OCI-LY1 (cell line): ENCODE data around the gene CLOCK.

Source experiments
- H2AFZ ChIP-seq: fragments of 200-600 bp; sonication (generic), shearing (Covaris generic); 2 replicates; pipeline ENCODE4 v1.6.0; 2014; ENCODE audit warnings: antibody characterized with exemption, mild to moderate bottlenecking, low read length
- H3F3A ChIP-seq: fragments of 200-600 bp; sonication (generic), shearing (Covaris generic); 2 replicates; pipeline ENCODE4 v1.6.0; 2014; ENCODE audit warnings: mild to moderate bottlenecking, antibody characterized with exemption, low read length, moderate library complexity; ENCODE audit not compliant: insufficient read depth
- H3K27ac ChIP-seq: fragments of 200-600 bp; sonication (generic); 2 replicates; pipeline ENCODE4 v1.5.1; 2014; ENCODE audit warnings: low read length, mixed run types, mild to moderate bottlenecking, low read depth; ENCODE audit not compliant: poor library complexity, severe bottlenecking
- H3K27me3 ChIP-seq: fragments of 200-600 bp; sonication (generic); 2 replicates; pipeline ENCODE4 v1.6.0; 2014; ENCODE audit warnings: antibody characterized with exemption, mild to moderate bottlenecking, low read length, moderate library complexity; ENCODE audit not compliant: insufficient read depth
- H3K36me3 ChIP-seq: fragments of 200-600 bp; sonication (generic); 2 replicates; pipeline ENCODE4 v1.6.1; 2014; ENCODE audit warnings: mild to moderate bottlenecking, antibody characterized with exemption, low read length, moderate library complexity, mixed read lengths; ENCODE audit not compliant: insufficient read depth
- H3K4me1 ChIP-seq: fragments of 200-600 bp; sonication (generic); 2 replicates; pipeline ENCODE4 v1.5.1; 2014; ENCODE audit warnings: mild to moderate bottlenecking, low read length, moderate library complexity; ENCODE audit not compliant: insufficient read depth, severe bottlenecking
- H3K4me2 ChIP-seq: fragments of 200-600 bp; sonication (generic), shearing (Covaris generic); 2 replicates; pipeline ENCODE4 v1.6.1; 2014; ENCODE audit warnings: low read length
- H3K4me3 ChIP-seq: fragments of 200-600 bp; sonication (generic); 2 replicates; pipeline ENCODE4 v1.5.1; 2014; ENCODE audit warnings: low read length, low read depth, mild to moderate bottlenecking, mixed read lengths; ENCODE audit not compliant: poor library complexity, severe bottlenecking
- H3K79me2 ChIP-seq: fragments of 200-600 bp; shearing (Covaris generic); 2 replicates; pipeline ENCODE4 v1.6.1; 2016; ENCODE audit warnings: mixed run types, low read length, mixed read lengths; ENCODE audit not compliant: insufficient read depth
- H3K9ac ChIP-seq: fragments of 200-600 bp; sonication (generic), shearing (Covaris generic); 2 replicates; pipeline ENCODE4 v1.6.1; 2014; ENCODE audit warnings: mild to moderate bottlenecking, low read length, mixed read lengths
- H3K9me2 ChIP-seq: fragments of 200-600 bp; sonication (generic), shearing (Covaris generic); 2 replicates; pipeline ENCODE4 v1.6.1; 2014; ENCODE audit warnings: low read depth, mild to moderate bottlenecking, low read length, mixed read lengths
- H3K9me3 ChIP-seq: fragments of 200-600 bp; shearing (Covaris generic); 2 replicates; pipeline ENCODE4 v1.6.1; 2014; ENCODE audit warnings: low read length, mixed read lengths
- H4K20me1 ChIP-seq: fragments of 200-600 bp; sonication (generic), shearing (Covaris generic); 2 replicates; pipeline ENCODE4 v1.6.0; 2016; ENCODE audit warnings: mild to moderate bottlenecking, low read length; ENCODE audit not compliant: insufficient read depth
- EZH2 ChIP-seq: fragments of 200-600 bp; sonication (generic), shearing (Covaris generic); IDR thresholded peaks from 2 replicates; pipeline ENCODE4 v1.8.0; 2017; ENCODE audit warnings: borderline replicate concordance, mixed run types, mild to moderate bottlenecking, antibody characterized with exemption, low read length, moderate library complexity, mixed read lengths
- TF ChIP-seq, protein P1 (sequence below): fragments of 200-600 bp; sonication (generic), shearing (Covaris generic); IDR thresholded peaks from 2 replicates; pipeline ENCODE4 v1.5.1; 2017; ENCODE audit warnings: mild to moderate bottlenecking, antibody characterized with exemption, low read length, moderate library complexity, mixed read lengths

The CLOCK gene

DNA sequence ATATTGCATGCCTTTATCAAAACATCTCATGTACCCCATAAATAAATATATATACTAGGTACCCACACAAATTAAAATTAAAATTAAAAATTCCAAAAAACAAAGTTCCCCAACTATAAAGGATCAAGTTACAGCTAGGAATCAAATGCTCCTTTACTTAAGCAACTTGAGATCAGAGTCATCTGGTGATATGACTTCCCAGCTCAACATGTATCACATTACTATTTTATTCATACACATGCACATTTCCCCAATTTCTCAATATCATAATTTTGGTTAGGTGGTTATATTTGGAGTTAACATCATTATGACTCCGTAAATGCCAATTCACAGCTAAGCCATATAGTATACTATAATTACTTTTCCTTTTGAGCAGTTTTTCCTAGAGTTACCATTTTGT lies 60.9 kb downstream of the CLOCK start:
- Histone ChIP-seq H2AFZ (no peak overlapping the region), H4K20me1 (no peaks in the 10 kb centered on the region), H3K79me2 (no peaks in the 10 kb centered on the region), H3K4me2 (no peak overlapping the region), H3K36me3 (no peaks in the 10 kb centered on the region), H3K27ac (no peak overlapping the region), H3K9me2 (no peaks in the 10 kb centered on the region; the same call in 1 of the 2 replicates), H3K9ac (no peak overlapping the region), H3K9me3 (no peaks in the 10 kb centered on the region; the same call in 1 of the 2 replicates), H3F3A (no peaks in the 10 kb centered on the region), H3K4me1 (no peaks in the 10 kb centered on the region), H3K27me3 (no peaks in the 10 kb centered on the region), H3K4me3 (no peak overlapping the region)
- TF ChIP-seq, protein P1, sequence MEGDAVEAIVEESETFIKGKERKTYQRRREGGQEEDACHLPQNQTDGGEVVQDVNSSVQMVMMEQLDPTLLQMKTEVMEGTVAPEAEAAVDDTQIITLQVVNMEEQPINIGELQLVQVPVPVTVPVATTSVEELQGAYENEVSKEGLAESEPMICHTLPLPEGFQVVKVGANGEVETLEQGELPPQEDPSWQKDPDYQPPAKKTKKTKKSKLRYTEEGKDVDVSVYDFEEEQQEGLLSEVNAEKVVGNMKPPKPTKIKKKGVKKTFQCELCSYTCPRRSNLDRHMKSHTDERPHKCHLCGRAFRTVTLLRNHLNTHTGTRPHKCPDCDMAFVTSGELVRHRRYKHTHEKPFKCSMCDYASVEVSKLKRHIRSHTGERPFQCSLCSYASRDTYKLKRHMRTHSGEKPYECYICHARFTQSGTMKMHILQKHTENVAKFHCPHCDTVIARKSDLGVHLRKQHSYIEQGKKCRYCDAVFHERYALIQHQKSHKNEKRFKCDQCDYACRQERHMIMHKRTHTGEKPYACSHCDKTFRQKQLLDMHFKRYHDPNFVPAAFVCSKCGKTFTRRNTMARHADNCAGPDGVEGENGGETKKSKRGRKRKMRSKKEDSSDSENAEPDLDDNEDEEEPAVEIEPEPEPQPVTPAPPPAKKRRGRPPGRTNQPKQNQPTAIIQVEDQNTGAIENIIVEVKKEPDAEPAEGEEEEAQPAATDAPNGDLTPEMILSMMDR = no peak
- no peak for TF ChIP-seq EZH2

DNA sequence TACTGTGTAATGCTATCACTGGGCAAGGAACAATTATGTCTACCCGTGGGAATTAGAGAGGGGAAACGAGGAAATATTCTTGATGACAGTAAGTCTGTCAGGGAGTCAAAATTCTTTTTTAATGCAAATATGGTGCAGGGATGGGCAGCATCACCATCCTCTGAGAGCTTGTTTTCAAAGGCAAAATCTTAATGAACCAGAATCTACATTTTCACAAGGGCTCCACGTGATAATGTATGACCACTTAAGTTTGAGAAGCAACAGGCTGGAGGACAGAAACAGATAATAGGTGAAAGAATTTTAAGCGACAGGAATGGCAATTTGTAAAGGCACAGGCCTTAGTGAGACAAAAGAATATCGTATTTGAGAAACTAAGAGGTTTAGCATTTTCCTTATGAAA lies 63.4 kb downstream of the CLOCK start:
- no peak for TF ChIP-seq EZH2
- TF ChIP-seq, protein P1 = no peak
- Histone ChIP-seq H3K79me2 (no peaks in the 10 kb centered on the region), H3K36me3 (no peaks in the 10 kb centered on the region), H3K27ac (no peak overlapping the region), H3K4me2 (no peak overlapping the region), H2AFZ (no peak overlapping the region), H3K4me1 (no peaks in the 10 kb centered on the region), H3K9me2 (no peaks in the 10 kb centered on the region), H3K9me3 (no peaks in the 10 kb centered on the region), H3K4me3 (no peak overlapping the region), H3K9ac (no peak overlapping the region), H3F3A (no peaks in the 10 kb centered on the region), H4K20me1 (no peaks in the 10 kb centered on the region), H3K27me3 (no peaks in the 10 kb centered on the region)

DNA sequence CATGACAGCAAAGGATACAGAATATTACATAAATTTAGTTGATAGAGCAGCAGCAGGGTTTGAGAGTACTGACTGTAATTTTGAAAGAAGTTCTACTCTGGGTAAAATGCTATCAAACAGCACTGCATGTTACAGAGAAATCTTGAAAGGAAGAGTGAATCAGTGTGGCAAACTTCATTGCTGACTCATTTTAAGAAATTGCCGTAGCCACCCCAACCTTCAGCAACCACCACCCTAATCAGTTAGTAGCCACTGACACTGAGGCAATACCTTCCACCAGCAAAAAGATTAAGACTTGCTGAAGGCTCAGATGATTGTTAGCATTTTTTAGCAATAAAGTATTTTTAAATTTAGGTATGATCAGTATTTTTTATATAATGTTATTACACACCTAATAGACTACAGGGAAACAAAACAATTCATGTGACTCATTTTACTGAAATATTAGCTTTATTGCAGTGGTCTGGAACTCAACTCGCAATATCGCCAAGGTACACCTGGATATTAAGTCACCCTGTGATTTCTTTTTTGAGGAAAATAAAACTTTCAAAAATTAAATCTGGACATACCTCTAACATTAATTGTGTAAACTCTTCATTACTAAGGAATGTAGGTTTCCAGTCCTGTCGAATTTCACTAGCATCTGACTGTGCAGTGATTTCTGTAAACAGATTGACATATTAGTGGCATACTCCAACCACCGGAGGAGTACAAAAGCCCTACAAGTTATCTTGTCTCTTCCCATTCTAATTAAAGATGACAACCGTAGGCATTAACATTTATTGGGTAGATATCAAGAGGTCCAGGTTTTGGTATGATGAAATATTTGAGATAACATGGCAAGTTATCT lies 71.1 kb downstream of the CLOCK start:
- Histone ChIP-seq H3K27ac (no peak overlapping the region), H3K36me3 (0 out of 2 replicates have a peak, but pooled peaks cover 10% of the 10 kb centered on the region)

More for the DNA sequence above, 71.1 kb downstream of the CLOCK start:
- no peak overlapping the region for H3K9ac ChIP-seq
- no peak overlapping the region for H3K4me2 ChIP-seq
- no peak overlapping the region for H3K4me3 ChIP-seq
- no peak for TF ChIP-seq EZH2
- TF ChIP-seq, protein P1 = no peak
- H3K4me1 ChIP-seq = no peaks in the 10 kb centered on the region
- H4K20me1 ChIP-seq = no peaks in the 10 kb centered on the region
- H3K79me2 ChIP-seq = no peaks in the 10 kb centered on the region
- H3K9me3 ChIP-seq = no peaks in the 10 kb centered on the region
- H3K27me3 ChIP-seq = no peaks in the 10 kb centered on the region
- no peaks in the 10 kb centered on the region for H3F3A ChIP-seq
- H3K9me2 ChIP-seq = no peaks in the 10 kb centered on the region
- H2AFZ ChIP-seq = no peak overlapping the region
